Transverse colon (tissue), 4 donors: ENCODE results near the gene PSG5.
"Not testable (repeated sequence)": the region's sequence is repeated elsewhere in the genome, so short reads cannot be mapped to it uniquely, and the experiment has no call there.

Experiments
- POLR2AphosphoS5 ChIP-seq, 3 donors: sonication (generic); formaldehyde crosslinking; IDR thresholded peaks; one replicate each; pipeline ENCODE4 v1.6.1; 2016; ENCODE audit warnings: antibody characterized with exemption in 3 of 3
- TF ChIP-seq, protein P1 (sequence below), 5 experiments: fragments of 200-600 bp in 3 of 5; fragments of 450-650 bp in 2 of 5; sonication (generic) in 3 of 5; IDR thresholded peaks; 1 replicate in 2 of 5; 2 replicates in 3 of 5; pipeline ENCODE4 v1.5.1; 2016 to 2017; ENCODE audit warnings: antibody characterized with exemption in 5 of 5, inconsistent platforms in 3 of 5, mild to moderate bottlenecking in 2 of 5, moderate library complexity in 1 of 5

DNA sequence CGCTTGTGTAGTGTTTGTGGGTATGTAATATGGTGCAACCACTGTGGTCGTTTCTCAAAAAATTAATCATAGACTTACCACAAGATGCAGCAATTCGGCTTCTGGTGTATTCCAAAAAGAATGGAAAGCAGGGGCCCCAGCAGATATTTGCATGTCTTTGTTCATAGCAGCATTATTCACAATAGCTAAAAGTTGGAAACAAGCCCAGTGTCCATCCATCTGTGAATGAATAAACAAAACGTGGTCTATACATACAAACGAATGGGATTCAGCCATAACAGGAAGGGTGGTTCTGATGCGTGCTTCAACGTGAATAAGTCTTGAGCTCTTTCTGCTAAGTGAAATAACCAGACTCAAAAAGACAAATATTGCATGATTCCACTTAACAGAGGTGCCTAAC is 36.5 kb downstream of the PSG5 start:
- TF ChIP-seq, protein P1, sequence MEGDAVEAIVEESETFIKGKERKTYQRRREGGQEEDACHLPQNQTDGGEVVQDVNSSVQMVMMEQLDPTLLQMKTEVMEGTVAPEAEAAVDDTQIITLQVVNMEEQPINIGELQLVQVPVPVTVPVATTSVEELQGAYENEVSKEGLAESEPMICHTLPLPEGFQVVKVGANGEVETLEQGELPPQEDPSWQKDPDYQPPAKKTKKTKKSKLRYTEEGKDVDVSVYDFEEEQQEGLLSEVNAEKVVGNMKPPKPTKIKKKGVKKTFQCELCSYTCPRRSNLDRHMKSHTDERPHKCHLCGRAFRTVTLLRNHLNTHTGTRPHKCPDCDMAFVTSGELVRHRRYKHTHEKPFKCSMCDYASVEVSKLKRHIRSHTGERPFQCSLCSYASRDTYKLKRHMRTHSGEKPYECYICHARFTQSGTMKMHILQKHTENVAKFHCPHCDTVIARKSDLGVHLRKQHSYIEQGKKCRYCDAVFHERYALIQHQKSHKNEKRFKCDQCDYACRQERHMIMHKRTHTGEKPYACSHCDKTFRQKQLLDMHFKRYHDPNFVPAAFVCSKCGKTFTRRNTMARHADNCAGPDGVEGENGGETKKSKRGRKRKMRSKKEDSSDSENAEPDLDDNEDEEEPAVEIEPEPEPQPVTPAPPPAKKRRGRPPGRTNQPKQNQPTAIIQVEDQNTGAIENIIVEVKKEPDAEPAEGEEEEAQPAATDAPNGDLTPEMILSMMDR (IDR thresholded peaks at IDR 0.05), result not testable (repeated sequence)
- not testable (repeated sequence) for TF ChIP-seq POLR2AphosphoS5 (IDR thresholded peaks at IDR 0.05)
